PC-3 (cell line): ENCODE measurements around the gene NKX6-2. TPM values are rescaled to one million over a fixed set of nuclear protein-coding genes. Genes with fewer than 3 reads are reported as not detected.

Source experiments
- ATAC-seq: fragments of 200-7000 bp; cut with Tn5 transposase; 2 replicates; pipeline ENCODE4 v1.9.1; 2020; ENCODE audit warnings: mild to moderate bottlenecking, moderate library complexity
- BruUV-seq: library from RNA; stranded (reverse); fragments of 400-500 nt; replicated peaks from 2 replicates; lab custom pipeline; 2021; lab: Mats Ljungman, UMichigan
- CTCF ChIA-PET: fragments of 300-600 bp; sonication (Branson Sonifier 250); formaldehyde crosslinking; loops from one replicate; lab custom pipeline; 2022; ENCODE audit warnings: antibody characterized with exemption; lab: Charles Lee
- POLR2A ChIA-PET: fragments of 300-600 bp; sonication (Branson Sonifier 250); formaldehyde crosslinking; loops from one replicate; lab custom pipeline; 2022; ENCODE audit warnings: antibody characterized with exemption; ENCODE audit not compliant: unreplicated experiment; lab: Charles Lee
- DNase-seq: peaks from one replicate; pipeline ENCODE4 v3.0.0-alpha.2; 2015
- H2AFZ ChIP-seq: fragments of 300-600 bp; sonication (generic); 2 replicates; pipeline ENCODE4 v1.6.0; 2016; ENCODE audit warnings: antibody characterized with exemption, low read length
- H3F3A ChIP-seq: fragments of 300-600 bp; sonication (generic); one replicate; pipeline ENCODE4 v1.6.0; 2017; ENCODE audit warnings: antibody characterized with exemption, low read length, control low read depth, mild to moderate bottlenecking; ENCODE audit not compliant: unreplicated experiment
- H3K27ac ChIP-seq: fragments of 300-600 bp; sonication (generic); 2 replicates; pipeline ENCODE4 v1.5.1; 2016; ENCODE audit warnings: mild to moderate bottlenecking, low read length
- H3K27me3 ChIP-seq: fragments of 300-600 bp; sonication (generic); 2 replicates; pipeline ENCODE4 v1.6.1; 2016; ENCODE audit warnings: low read length, mixed read lengths
- H3K36me3 ChIP-seq: fragments of 300-600 bp; sonication (generic); 2 replicates; pipeline ENCODE4 v1.6.1; 2016; ENCODE audit warnings: low read depth, mixed run types, low read length, mixed read lengths
- H3K4me1 ChIP-seq: fragments of 300-600 bp; sonication (generic); 2 replicates; pipeline ENCODE4 v1.5.1; 2016; ENCODE audit warnings: low read length; ENCODE audit not compliant: insufficient read depth
- H3K4me2 ChIP-seq: fragments of 300-600 bp; sonication (generic); 2 replicates; pipeline ENCODE4 v1.6.0; 2016; ENCODE audit warnings: low read length
- H3K4me3 ChIP-seq: fragments of 300-600 bp; sonication (generic); 2 replicates; pipeline ENCODE4 v1.5.1; 2016; ENCODE audit warnings: mild to moderate bottlenecking, low read length, mixed read lengths
- H3K79me2 ChIP-seq: fragments of 300-600 bp; sonication (generic); 2 replicates; pipeline ENCODE4 v1.6.1; 2017; ENCODE audit warnings: low read length, mixed read lengths
- H3K9ac ChIP-seq: fragments of 300-600 bp; sonication (generic); 2 replicates; pipeline ENCODE4 v1.6.0; 2016; ENCODE audit warnings: mild to moderate bottlenecking, low read length
- H3K9me2 ChIP-seq: fragments of 300-600 bp; sonication (generic); replicated peaks from 2 replicates; pipeline ENCODE4 v1.6.1; 2016; ENCODE audit warnings: mixed run types, low read length, mixed read lengths
- H3K9me3 ChIP-seq: fragments of 300-600 bp; sonication (generic); 2 replicates; pipeline ENCODE4 v1.6.1; 2016; ENCODE audit warnings: low read length, mixed read lengths
- H4K20me1 ChIP-seq: fragments of 300-600 bp; sonication (generic); 2 replicates; pipeline ENCODE4 v1.6.1; 2016; ENCODE audit warnings: low read length, mixed read lengths
- EZH2 ChIP-seq: fragments of 300-600 bp; sonication (generic); IDR thresholded peaks from one replicate; pipeline ENCODE4 v1.6.1; 2017; ENCODE audit warnings: antibody characterized with exemption, mild to moderate bottlenecking, low read length; ENCODE audit not compliant: unreplicated experiment
- EZH2phosphoT487 ChIP-seq: fragments of 300-600 bp; sonication (generic); IDR thresholded peaks from 2 replicates; pipeline ENCODE4 v1.6.1; 2018; ENCODE audit warnings: mild to moderate bottlenecking, antibody characterized with exemption, low read length, borderline replicate concordance
- intact Hi-C: fragments of 100-400 bp; cut with micrococcal nuclease; formaldehyde crosslinking; loops from 2 replicates; pipeline ENCODE4 v1.9.0; 2023
- total RNA-seq: library from RNA; depleted of rRNA; stranded (reverse); fragments of >200 nt; gene quantifications from 2 replicates; pipeline ENCODE4 v1.2.3, GENCODE V29; 2014
- TF ChIP-seq, protein P1 (sequence below): fragments of 300-600 bp; sonication (generic); conservative IDR thresholded peaks from 2 replicates; pipeline ENCODE4 v1.5.1; 2017; ENCODE audit warnings: antibody characterized with exemption, low read depth, mild to moderate bottlenecking, low read length

Gene NKX6-2
- total RNA-seq, 1 experiment from 2014 or later: not detected

DNA sequence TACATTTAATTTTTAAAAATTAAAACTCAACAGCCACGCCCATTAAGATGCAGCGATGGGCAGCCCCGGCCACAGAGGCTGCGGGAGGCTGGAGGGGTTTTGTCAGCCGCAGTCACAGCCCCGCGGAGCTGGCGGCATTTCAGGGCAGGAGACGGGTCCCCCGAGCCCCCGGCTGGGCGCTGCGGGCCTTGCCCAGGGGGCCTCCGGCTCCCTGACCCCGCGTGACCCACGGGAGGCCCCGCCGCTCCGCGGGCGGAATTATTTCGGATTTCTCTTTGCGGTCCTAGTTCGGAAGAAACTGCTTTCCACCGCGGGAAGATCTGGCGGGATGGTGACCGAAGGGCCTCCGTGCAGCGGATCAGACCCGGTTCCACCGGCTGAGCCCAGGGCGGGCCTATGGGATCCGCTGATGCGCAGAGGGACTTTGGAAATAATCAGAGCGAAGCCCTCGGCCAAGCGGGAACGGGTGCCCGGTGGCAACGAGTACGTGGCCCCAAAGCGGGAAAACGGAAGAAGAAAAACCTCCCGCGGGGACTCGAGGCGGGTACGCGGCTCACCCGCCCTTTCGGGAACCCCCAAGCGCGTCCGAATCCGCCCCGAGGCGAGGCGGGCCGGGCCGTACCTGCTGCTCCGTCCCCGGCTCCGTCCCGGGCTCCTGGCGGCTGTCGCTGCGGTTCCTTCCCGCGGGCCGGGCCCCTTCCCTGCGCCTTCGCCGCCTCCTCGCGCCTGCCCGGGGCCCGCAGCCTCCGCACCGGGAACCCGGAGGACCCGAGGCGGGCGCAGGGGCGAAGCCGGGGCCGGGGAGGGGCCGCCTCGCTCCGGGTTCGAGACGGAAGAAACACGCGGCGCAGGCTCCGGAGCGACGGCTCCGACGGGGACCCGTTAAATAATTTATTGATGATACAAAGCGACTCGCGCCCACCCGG, 1.7 kb downstream of the NKX6-2 start:
- Histone ChIP-seq H3K4me3 (no peak overlapping the region), H4K20me1 (no peaks in the 10 kb centered on the region), H3K27me3 (peaks cover 28% of the 10 kb centered on the region), H3K36me3 (no peaks in the 10 kb centered on the region), H3K4me2 (no peak overlapping the region), H2AFZ (no peak overlapping the region), H3K27ac (no peak overlapping the region), H3K79me2 (no peaks in the 10 kb centered on the region), H3K9me3 (no peaks in the 10 kb centered on the region), H3K9ac (no peak overlapping the region), H3F3A (no peaks in the 10 kb centered on the region), H3K9me2 (no peaks in the 10 kb centered on the region), H3K4me1 (no peaks in the 10 kb centered on the region)
- DNase-seq (no peak), ATAC-seq (no peak)
- ChIA-PET POLR2A (no interaction called here), CTCF (no interaction called here)
- no TSS peak for BruUV-seq
- TF ChIP-seq EZH2phosphoT487 (no peak), EZH2 (no peak)
- TF ChIP-seq, protein P1, sequence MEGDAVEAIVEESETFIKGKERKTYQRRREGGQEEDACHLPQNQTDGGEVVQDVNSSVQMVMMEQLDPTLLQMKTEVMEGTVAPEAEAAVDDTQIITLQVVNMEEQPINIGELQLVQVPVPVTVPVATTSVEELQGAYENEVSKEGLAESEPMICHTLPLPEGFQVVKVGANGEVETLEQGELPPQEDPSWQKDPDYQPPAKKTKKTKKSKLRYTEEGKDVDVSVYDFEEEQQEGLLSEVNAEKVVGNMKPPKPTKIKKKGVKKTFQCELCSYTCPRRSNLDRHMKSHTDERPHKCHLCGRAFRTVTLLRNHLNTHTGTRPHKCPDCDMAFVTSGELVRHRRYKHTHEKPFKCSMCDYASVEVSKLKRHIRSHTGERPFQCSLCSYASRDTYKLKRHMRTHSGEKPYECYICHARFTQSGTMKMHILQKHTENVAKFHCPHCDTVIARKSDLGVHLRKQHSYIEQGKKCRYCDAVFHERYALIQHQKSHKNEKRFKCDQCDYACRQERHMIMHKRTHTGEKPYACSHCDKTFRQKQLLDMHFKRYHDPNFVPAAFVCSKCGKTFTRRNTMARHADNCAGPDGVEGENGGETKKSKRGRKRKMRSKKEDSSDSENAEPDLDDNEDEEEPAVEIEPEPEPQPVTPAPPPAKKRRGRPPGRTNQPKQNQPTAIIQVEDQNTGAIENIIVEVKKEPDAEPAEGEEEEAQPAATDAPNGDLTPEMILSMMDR: no peak
- intact Hi-C loops: no loop called here

DNA sequence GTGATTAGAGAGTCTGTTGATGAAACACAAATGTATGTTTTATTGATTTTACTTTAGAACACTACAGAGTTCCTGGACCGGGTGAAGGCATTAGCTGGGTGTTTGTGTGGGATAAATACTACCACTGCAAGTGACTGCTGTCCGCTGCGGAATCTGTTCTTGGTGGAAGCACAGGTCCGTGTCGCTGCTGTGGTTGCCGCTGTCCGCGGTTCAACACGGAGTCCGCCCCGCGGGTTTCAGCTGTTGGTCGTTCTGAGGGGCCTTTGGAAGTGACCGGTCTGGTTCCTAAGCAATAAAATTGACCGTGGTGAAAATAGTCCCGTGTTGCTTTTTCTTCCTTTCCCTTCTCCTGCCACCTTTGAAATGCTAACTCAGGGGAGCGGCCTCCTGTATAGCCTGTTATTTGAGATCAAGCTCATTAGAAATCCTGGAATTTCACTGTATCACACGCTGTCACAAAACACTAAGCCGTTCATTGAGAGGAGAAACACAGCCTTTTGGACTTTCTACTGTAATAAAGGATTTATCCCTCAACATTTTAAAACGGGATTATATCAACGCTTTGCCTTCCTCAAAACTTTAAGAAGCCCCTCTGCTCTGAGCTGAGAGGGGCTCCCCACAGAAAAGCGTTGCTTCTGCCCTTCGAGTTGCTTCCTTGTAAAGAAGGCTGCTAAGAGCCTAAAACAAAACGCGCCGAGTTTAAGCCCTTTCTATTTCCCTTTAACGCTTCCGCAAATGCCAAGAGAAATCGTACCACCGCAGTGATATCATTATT, 2.6 kb downstream of the NKX6-2 start:
- Histone ChIP-seq H3K4me2 (no peak overlapping the region), H2AFZ (no peak overlapping the region), H3K27me3 (peaks cover 19% of the 10 kb centered on the region), H3K36me3 (no peaks in the 10 kb centered on the region), H4K20me1 (no peaks in the 10 kb centered on the region), H3K27ac (no peak overlapping the region), H3K4me3 (no peak overlapping the region), H3K79me2 (no peaks in the 10 kb centered on the region), H3K9me2 (no peaks in the 10 kb centered on the region), H3K9ac (no peak overlapping the region), H3K9me3 (no peaks in the 10 kb centered on the region), H3K4me1 (no peaks in the 10 kb centered on the region), H3F3A (no peaks in the 10 kb centered on the region)
- TF ChIP-seq, protein P1: no peak
- TF ChIP-seq EZH2phosphoT487 (no peak), EZH2 (no peak)
- CTCF ChIA-PET: no interaction called here
- intact Hi-C loops: no loop called here
- BruUV-seq: no TSS peak
- DNase-seq (no peak), ATAC-seq (no peak)
- POLR2A ChIA-PET: no interaction called here

DNA sequence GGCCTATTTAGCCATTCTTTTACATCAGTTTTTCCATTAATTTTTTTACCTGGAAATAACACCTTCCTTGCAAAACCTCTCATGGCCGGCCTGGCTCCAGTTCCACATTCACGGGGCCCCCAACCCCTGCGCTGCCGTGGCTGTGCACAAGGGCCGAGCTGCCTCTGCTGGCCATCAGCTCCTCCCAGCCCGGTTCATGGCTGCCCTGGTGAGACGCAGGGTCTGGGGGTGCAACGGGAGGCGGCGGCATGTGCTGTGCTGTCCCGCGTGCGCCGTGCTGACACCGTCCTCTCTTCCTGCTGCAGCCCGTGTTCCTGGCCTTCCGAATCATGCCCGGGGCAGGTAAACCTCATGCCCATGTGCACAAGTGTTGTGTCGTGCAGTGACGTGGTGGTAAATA, 4.4 kb downstream of the NKX6-2 start:
- H3K9me3 ChIP-seq: no peaks in the 10 kb centered on the region
- ATAC-seq (no peak), DNase-seq (no peak)
- no peak overlapping the region for H3K27ac ChIP-seq
- H3K4me3 ChIP-seq: no peak overlapping the region
- ChIA-PET POLR2A (no interaction called here), CTCF (no interaction called here)
- H4K20me1 ChIP-seq: no peaks in the 10 kb centered on the region
- H2AFZ ChIP-seq: no peak overlapping the region
- no peaks in the 10 kb centered on the region for H3K79me2 ChIP-seq
- no peak overlapping the region for H3K9ac ChIP-seq
- no peaks in the 10 kb centered on the region for H3K36me3 ChIP-seq
- no peaks in the 10 kb centered on the region for H3K9me2 ChIP-seq
- no TSS peak for BruUV-seq
- peaks cover 4% of the 10 kb centered on the region for H3K27me3 ChIP-seq
- H3K4me2 ChIP-seq: no peak overlapping the region
- intact Hi-C loops: no loop called here
- H3F3A ChIP-seq: no peaks in the 10 kb centered on the region
- TF ChIP-seq, protein P1: no peak
- TF ChIP-seq EZH2 (no peak), EZH2phosphoT487 (no peak)
- no peaks in the 10 kb centered on the region for H3K4me1 ChIP-seq
